Breast epithelium (tissue), 3 donors: ENCODE results near the gene TBCE.

Experiments used
- CTCF ChIP-seq, 3 donors: fragments of 450-650 bp; IDR thresholded peaks; one replicate each; pipeline ENCODE4 v1.5.1; 2016 to 2017; ENCODE audit warnings: antibody characterized with exemption in 3 of 3, mild to moderate bottlenecking in 3 of 3, moderate library complexity in 3 of 3
- POLR2A ChIP-seq: fragments of 450-650 bp; IDR thresholded peaks from one replicate; pipeline ENCODE4 v1.6.1; 2016; ENCODE audit warnings: antibody characterized with exemption, mild to moderate bottlenecking, moderate library complexity

DNA sequence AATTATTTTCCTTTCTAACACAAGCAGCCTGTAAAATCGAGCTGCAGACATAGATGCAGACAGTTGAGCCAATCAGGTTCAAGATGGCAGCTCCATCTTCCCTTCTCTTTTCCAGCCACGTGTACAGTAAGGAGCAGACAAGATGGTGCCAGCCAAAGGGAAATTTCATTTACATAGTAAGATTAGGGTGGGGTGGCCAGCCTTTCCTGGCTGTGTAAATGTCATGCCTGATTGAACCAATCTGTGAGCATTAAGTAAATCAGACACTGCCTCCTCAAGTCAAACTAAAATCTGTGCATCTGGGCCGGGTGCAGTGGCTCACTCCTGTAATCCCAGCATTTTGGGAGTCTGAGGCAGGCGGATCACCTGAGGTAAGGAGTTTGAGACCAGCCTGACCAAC is 60.2 kb downstream of the TBCE start:
- no peak for TF ChIP-seq CTCF (IDR thresholded peaks at IDR 0.05)
- TF ChIP-seq POLR2A = no peak
